Hematopoietic multipotent progenitor cell (in vitro differentiated cells): ENCODE measurements around the gene AVL9. TPM values are rescaled to one million over a fixed set of nuclear protein-coding genes. Genes with fewer than 3 reads are reported as not detected.
"Not testable (repeated sequence)": the region's sequence is repeated elsewhere in the genome, so short reads cannot be mapped to it uniquely, and the experiment has no call there.

Experiments used
- DNase-seq, 3 donors: peaks; one replicate each; pipeline ENCODE4 v3.0.0-alpha.2; 2011 to 2015; ENCODE audit warnings: low read depth in 2 of 3, low spot score in 2 of 3
- total RNA-seq: library from RNA; depleted of rRNA; stranded (reverse); fragments of >200 nt; gene quantifications from one replicate; pipeline ENCODE4 v1.2.3, GENCODE V29; 2012

The AVL9 gene
- total RNA-seq, 1 donor, result 21.5 TPM

DNA sequence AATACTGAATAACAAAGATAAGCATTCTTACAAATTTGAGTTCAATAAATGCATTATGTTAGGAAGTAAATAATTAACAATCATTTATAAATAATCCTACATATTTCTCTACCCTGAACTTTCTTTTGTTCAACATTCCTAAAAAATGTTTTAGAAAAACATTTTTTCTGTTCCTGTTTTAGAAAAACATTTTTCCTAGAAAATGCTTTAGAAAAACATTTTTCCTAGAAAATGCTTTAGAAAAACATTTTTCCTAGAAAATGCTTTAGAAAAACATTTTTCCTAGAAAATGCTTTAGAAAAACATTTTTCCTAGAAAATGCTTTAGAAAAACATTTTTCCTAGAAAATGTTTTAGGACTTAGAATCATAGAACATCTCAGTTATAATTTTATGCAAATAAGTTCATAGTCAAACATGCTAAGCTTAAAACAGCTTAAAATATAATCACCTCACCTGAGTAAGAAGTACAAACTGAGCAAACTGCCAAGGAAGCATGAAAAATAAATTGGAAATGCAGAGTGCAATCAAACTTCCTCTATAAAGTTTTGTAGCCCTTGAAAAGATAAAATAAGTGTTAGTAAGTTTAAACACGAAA lies 139.6 kb downstream of the AVL9 start:
- DNase-seq, result not testable (repeated sequence)

DNA sequence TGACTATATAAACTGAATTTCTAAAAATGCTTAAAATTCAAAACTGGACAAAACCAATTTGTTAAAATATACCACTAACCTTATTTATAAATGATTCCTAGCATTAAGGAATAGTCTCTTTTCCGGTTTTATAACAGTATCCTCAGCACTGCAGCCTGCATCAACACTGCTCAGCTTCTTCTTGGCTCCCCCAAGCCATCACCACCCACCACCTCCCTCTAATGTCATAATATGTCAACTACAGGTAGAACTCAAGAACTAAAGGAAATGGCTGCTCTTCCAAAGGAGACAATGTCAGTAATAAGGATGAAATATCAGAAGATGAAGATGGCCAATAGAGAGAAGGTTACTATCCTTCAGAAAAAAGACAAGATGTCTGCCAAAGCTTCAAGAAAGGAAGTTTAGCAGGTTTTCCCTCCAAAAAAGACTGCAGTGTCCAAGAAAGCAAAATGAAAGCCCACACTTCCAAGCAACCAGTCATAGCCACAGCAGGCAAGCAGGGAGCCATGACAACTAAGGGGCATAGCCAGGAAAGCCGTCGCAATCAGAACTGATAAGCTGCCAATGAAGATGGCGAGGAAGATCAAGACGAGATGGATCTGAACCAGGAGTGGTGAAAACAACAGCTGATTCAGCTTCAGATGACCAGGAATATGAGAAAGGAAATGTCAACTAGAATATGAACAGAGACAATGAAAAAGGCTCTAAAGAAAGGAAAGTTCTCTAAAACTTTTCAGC lies 141.6 kb downstream of the AVL9 start:
- not testable (repeated sequence) for DNase-seq

DNA sequence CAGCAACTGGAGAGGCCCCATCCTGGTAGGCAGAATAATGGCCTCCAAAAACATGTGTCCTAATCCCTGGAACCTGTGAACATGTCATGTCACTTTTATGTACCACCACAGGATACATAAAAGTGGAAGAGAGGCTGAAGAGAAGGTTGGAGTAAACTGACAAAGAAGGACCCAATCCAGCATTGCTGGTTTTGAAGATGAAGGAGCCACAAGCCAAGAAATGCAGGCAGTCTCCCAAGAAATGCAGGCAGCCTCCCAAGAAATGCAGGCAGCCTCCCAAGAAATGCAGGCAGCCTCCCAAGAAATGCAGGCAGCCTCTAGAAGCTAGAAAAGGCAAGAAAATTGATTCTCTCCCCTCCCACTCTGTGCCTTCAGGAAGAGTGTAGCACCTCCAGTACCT lies 142.3 kb downstream of the AVL9 start:
- not testable (repeated sequence) for DNase-seq

Other genes starting within 250 kb of the AVL9 start
- 5.9 TPM for gene LSM5, start 5.1 kb upstream of the AVL9 start, total RNA-seq